ENCODE measurements around the gene IL17RA.

IL17RA gene

DNA sequence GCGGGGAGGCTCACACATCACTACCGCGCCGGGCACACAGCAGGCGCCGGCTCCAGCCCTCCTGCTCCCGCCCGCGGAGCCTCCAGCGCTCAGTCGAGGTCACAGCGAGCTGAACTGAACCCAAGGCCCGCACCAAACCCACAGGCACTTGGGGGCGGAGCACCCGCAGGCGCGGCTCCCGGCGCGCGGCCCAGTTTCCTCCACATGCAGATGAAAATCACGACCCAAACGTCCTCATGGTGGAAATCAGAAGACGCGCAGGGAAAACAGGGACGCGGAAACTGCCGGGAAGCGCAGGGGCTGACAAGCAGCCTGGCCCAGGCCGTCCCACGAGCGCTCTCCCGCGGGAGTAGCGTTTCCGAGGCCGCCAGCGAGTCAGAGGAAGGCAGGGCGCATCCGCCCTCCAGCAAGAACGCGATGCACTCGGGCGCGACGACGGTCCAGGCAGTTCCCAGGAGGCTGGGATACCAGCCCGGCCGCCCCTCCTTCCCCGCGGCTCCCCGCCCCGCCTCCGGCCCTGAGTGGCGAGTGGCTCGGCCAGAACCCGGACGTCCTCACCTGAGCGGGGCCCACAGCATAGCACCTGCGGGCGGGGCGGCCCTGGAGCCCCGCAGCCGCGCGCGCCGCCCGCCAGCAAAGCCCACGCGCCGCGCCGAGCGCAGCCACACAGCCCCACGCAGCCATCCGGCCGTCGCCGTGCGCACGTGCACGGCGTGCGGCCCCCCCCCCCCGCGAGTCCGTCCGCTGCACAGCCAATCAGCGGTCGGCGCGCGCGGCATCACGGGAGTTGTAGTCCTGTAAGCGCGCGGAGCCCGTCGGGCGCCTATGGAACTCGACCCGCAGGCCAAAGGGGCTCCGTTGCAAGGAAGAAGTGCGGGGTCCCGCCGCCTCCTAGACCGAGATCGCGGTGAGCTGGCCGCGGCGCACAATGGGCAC, 74.0 kb downstream of the IL17RA start, which contains the start of gene HDHD5:
TSS of gene HDHD5 (minus strand) at position 710 of the 936 bp plus-strand sequence. CDS start at position 684, 26 bp downstream.
- Histone ChIP-seq H3K27me3 (ENCODE audit: insufficient read depth, low read length, poor library complexity) (no peaks in the 10 kb centered on the region), H3K4me1 (ENCODE audit: insufficient read depth, low read length) (no peaks in the 10 kb centered on the region), H3K4me3 (ENCODE audit: low read depth in 1 of 2, low read length in 2 of 2) (no peak within 1 kb of the TSS), H3K36me3 (ENCODE audit: insufficient read depth, low read length) (no peaks in the 10 kb centered on the region), H2AFZ (ENCODE audit: low read depth, low read length) (no peak within 1 kb of the TSS), H3K79me2 (ENCODE audit: insufficient read depth, low read length) (no peaks in the 10 kb centered on the region), H3K27ac (ENCODE audit: low read length) (no peak within 1 kb of the TSS), H3K9me3 (ENCODE audit: insufficient read depth, low read length, severe bottlenecking) (no peaks in the 10 kb centered on the region), H3K4me2 (ENCODE audit: insufficient read depth, low read length) (no peak within 1 kb of the TSS), H4K20me1 (ENCODE audit: insufficient read depth, low read length) (no peaks in the 10 kb centered on the region; the same call in 1 of the 2 replicates), H3K9ac (ENCODE audit: low read depth, low read length) (no peak within 1 kb of the TSS)
- ATAC-seq (ENCODE audit: insufficient read depth, low read depth) (no peak), DNase-seq (no peak)
- TF ChIP-seq, protein P1, sequence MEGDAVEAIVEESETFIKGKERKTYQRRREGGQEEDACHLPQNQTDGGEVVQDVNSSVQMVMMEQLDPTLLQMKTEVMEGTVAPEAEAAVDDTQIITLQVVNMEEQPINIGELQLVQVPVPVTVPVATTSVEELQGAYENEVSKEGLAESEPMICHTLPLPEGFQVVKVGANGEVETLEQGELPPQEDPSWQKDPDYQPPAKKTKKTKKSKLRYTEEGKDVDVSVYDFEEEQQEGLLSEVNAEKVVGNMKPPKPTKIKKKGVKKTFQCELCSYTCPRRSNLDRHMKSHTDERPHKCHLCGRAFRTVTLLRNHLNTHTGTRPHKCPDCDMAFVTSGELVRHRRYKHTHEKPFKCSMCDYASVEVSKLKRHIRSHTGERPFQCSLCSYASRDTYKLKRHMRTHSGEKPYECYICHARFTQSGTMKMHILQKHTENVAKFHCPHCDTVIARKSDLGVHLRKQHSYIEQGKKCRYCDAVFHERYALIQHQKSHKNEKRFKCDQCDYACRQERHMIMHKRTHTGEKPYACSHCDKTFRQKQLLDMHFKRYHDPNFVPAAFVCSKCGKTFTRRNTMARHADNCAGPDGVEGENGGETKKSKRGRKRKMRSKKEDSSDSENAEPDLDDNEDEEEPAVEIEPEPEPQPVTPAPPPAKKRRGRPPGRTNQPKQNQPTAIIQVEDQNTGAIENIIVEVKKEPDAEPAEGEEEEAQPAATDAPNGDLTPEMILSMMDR (IDR thresholded peaks at IDR 0.05; ENCODE audit: borderline replicate concordance, extremely low read depth, low read length, poor library complexity, severe bottlenecking), result no peak
- no peak for TF ChIP-seq EZH2 (IDR thresholded peaks at IDR 0.05; ENCODE audit: borderline replicate concordance, low read depth, low read length, severe bottlenecking)

DNA sequence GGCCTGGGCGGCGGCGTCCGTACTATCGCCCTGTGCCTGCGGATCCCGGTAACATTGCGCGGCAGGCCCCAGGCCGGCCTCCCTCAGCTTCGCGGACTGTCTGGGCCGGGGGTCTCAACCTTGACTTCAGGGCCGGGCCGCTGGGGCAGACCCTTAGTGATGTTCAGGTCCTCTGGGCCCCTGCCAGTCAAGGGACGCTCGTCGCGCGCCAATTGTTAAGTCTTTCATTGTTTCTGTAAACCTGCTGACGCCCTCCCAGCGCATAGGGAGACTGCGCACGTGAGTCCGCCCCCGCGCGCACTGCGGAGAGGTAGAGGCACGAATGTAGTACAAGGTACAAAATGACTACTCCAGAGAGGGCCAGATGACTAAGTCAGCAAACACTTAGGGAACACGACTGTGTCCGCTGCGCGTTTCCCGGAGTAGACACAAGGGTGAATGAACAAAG, 74.7 kb downstream of the IL17RA start:
- TF ChIP-seq, protein P1 (IDR thresholded peaks at IDR 0.05; ENCODE audit: borderline replicate concordance, extremely low read depth, low read length, poor library complexity, severe bottlenecking), result no peak
- no peak for TF ChIP-seq EZH2 (IDR thresholded peaks at IDR 0.05; ENCODE audit: borderline replicate concordance, low read depth, low read length, severe bottlenecking)
- no peaks in the 10 kb centered on the region for H3K9me3 ChIP-seq (ENCODE audit: insufficient read depth, low read length, severe bottlenecking)
- DNase-seq, result no peak
- no peak for ATAC-seq (ENCODE audit: insufficient read depth, low read depth)
- no peaks in the 10 kb centered on the region; the same call in 1 of the 2 replicates for H4K20me1 ChIP-seq (ENCODE audit: insufficient read depth, low read length)
- H3K4me2 ChIP-seq (ENCODE audit: insufficient read depth, low read length), result no peak overlapping the region
- no peaks in the 10 kb centered on the region for H3K79me2 ChIP-seq (ENCODE audit: insufficient read depth, low read length)
- H3K4me1 ChIP-seq (ENCODE audit: insufficient read depth, low read length), result no peaks in the 10 kb centered on the region
- no peak overlapping the region for H3K9ac ChIP-seq (ENCODE audit: low read depth, low read length)
- H3K36me3 ChIP-seq (ENCODE audit: insufficient read depth, low read length), result no peaks in the 10 kb centered on the region
- H2AFZ ChIP-seq (ENCODE audit: low read depth, low read length), result no peak overlapping the region
- no peaks in the 10 kb centered on the region for H3K27me3 ChIP-seq (ENCODE audit: insufficient read depth, low read length, poor library complexity)
- H3K27ac ChIP-seq (ENCODE audit: low read length), result no peak overlapping the region
- no peak overlapping the region for H3K4me3 ChIP-seq (ENCODE audit: low read depth in 1 of 2, low read length in 2 of 2)

DNA sequence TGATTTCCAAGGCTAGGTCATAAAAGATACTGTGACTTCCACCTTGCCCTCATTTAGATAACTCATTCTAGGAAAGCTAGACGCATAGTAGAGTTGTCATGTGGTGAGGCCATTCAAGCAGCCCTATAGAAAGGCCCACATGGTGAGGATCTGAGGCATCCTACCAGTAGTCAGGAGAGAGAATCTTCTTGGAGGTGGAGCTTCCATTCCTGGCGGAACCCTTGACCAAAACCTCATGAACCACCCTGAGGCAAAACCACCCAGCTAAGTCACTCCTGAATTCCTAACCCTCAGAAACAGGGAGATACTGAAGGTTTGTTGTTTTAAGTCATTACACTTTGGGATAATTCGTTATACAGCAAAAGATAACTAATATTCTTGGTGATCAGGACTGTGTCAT, 77.2 kb downstream of the IL17RA start:
- Histone ChIP-seq H2AFZ (ENCODE audit: low read depth, low read length) (no peak overlapping the region), H3K4me2 (ENCODE audit: insufficient read depth, low read length) (no peak overlapping the region), H3K36me3 (ENCODE audit: insufficient read depth, low read length) (no peaks in the 10 kb centered on the region), H3K4me1 (ENCODE audit: insufficient read depth, low read length) (no peaks in the 10 kb centered on the region), H3K9me3 (ENCODE audit: insufficient read depth, low read length, severe bottlenecking) (no peaks in the 10 kb centered on the region), H3K27me3 (ENCODE audit: insufficient read depth, low read length, poor library complexity) (no peaks in the 10 kb centered on the region), H3K79me2 (ENCODE audit: insufficient read depth, low read length) (no peaks in the 10 kb centered on the region), H3K27ac (ENCODE audit: low read length) (no peak overlapping the region), H3K9ac (ENCODE audit: low read depth, low read length) (no peak overlapping the region), H3K4me3 (ENCODE audit: low read depth in 1 of 2, low read length in 2 of 2) (no peak overlapping the region), H4K20me1 (ENCODE audit: insufficient read depth, low read length) (no peaks in the 10 kb centered on the region; the same call in 1 of the 2 replicates)
- no peak for TF ChIP-seq EZH2 (IDR thresholded peaks at IDR 0.05; ENCODE audit: borderline replicate concordance, low read depth, low read length, severe bottlenecking)
- TF ChIP-seq, protein P1 (IDR thresholded peaks at IDR 0.05; ENCODE audit: borderline replicate concordance, extremely low read depth, low read length, poor library complexity, severe bottlenecking), result no peak
- no peak for ATAC-seq (ENCODE audit: insufficient read depth, low read depth)
- no peak for DNase-seq

Data from DND-41 (cell line).